Measurements from ENCODE around the gene GABRR3. TPM values are rescaled to one million over a fixed set of nuclear protein-coding genes. Genes with fewer than 3 reads are reported as not detected.

The GABRR3 gene
- polyA plus RNA-seq, 2 donors, result not detected

GRCh38 chr3:97979610-97980009 is 55.5 kb downstream of the GABRR3 start:
- no peaks in the 10 kb centered on the region for H3K4me1 ChIP-seq (ENCODE audit: control insufficient read depth in 2 of 2, insufficient read depth in 2 of 2, low read length in 1 of 2)
- H3K9me3 ChIP-seq (ENCODE audit: control insufficient read depth in 2 of 2, insufficient read depth in 1 of 2, low read depth in 1 of 2, low read length in 1 of 2), result no peaks in the 10 kb centered on the region
- no peak overlapping the region for H3K27ac ChIP-seq (ENCODE audit: low read depth in 2 of 2, low read length in 1 of 2)
- no peaks in the 10 kb centered on the region for H3K36me3 ChIP-seq (ENCODE audit: control insufficient read depth in 2 of 2, insufficient read depth in 2 of 2, low read length in 1 of 2)
- WGBS, 2 donors, result 93% methylated on average over 3 of the region's 3 CpGs
- H3K4me3 ChIP-seq (ENCODE audit: low read depth in 1 of 2, low read length in 2 of 2), result no peak overlapping the region
- no peaks in the 10 kb centered on the region for H3K27me3 ChIP-seq (ENCODE audit: control insufficient read depth in 1 of 2, insufficient read depth in 2 of 2, low read length in 2 of 2)

- WGBS, 2 donors, result 80 to 82% methylated on average over 1 of the region's 1 CpG
- no peaks in the 10 kb centered on the region for H3K9me3 ChIP-seq (ENCODE audit: control insufficient read depth in 2 of 2, insufficient read depth in 1 of 2, low read depth in 1 of 2, low read length in 1 of 2)
- H3K27me3 ChIP-seq (ENCODE audit: control insufficient read depth in 1 of 2, insufficient read depth in 2 of 2, low read length in 2 of 2), result no peaks in the 10 kb centered on the region
- H3K27ac ChIP-seq (ENCODE audit: low read depth in 2 of 2, low read length in 1 of 2), result no peak overlapping the region
- H3K36me3 ChIP-seq (ENCODE audit: control insufficient read depth in 2 of 2, insufficient read depth in 2 of 2, low read length in 1 of 2), result no peaks in the 10 kb centered on the region
- H3K4me3 ChIP-seq (ENCODE audit: low read depth in 1 of 2, low read length in 2 of 2), result no peak overlapping the region
- H3K4me1 ChIP-seq (ENCODE audit: control insufficient read depth in 2 of 2, insufficient read depth in 2 of 2, low read length in 1 of 2), result peaks cover 2% of the 10 kb centered on the region in 2 donors
Observed at GRCh38 chr3:97975466-97975865, 59.6 kb downstream of the GABRR3 start.

- Histone ChIP-seq H3K27me3 (ENCODE audit: control insufficient read depth in 1 of 2, insufficient read depth in 2 of 2, low read length in 2 of 2) (no peaks in the 10 kb centered on the region), H3K27ac (ENCODE audit: low read depth in 2 of 2, low read length in 1 of 2) (no peak overlapping the region), H3K9me3 (ENCODE audit: control insufficient read depth in 2 of 2, insufficient read depth in 1 of 2, low read depth in 1 of 2, low read length in 1 of 2) (no peaks in the 10 kb centered on the region), H3K4me3 (ENCODE audit: low read depth in 1 of 2, low read length in 2 of 2) (no peak overlapping the region), H3K4me1 (ENCODE audit: control insufficient read depth in 2 of 2, insufficient read depth in 2 of 2, low read length in 1 of 2) (peaks cover 2% of the 10 kb centered on the region in 2 donors), H3K36me3 (ENCODE audit: control insufficient read depth in 2 of 2, insufficient read depth in 2 of 2, low read length in 1 of 2) (no peaks in the 10 kb centered on the region)
- 68 to 69% methylated on average over 3 of the region's 3 CpGs for WGBS, 2 donors
Observed at GRCh38 chr3:97974996-97975395, 60.1 kb downstream of the GABRR3 start.

GRCh38 chr3:97972976-97973375 is 62.1 kb downstream of the GABRR3 start:
- Histone ChIP-seq H3K4me3 (ENCODE audit: low read depth in 1 of 2, low read length in 2 of 2) (peak overlapping the region in 1 of 2 donors; percentile 87), H3K27me3 (ENCODE audit: control insufficient read depth in 1 of 2, insufficient read depth in 2 of 2, low read length in 2 of 2) (no peaks in the 10 kb centered on the region), H3K4me1 (ENCODE audit: control insufficient read depth in 2 of 2, insufficient read depth in 2 of 2, low read length in 1 of 2) (peaks cover 2% of the 10 kb centered on the region in 2 donors), H3K27ac (ENCODE audit: low read depth in 2 of 2, low read length in 1 of 2) (peak overlapping the region in 1 of 2 donors; percentile 97), H3K9me3 (ENCODE audit: control insufficient read depth in 2 of 2, insufficient read depth in 1 of 2, low read depth in 1 of 2, low read length in 1 of 2) (no peaks in the 10 kb centered on the region), H3K36me3 (ENCODE audit: control insufficient read depth in 2 of 2, insufficient read depth in 2 of 2, low read length in 1 of 2) (no peaks in the 10 kb centered on the region)
- WGBS, 2 donors, result 95 to 97% methylated on average over 9 of the region's 9 CpGs

- Histone ChIP-seq H3K36me3 (ENCODE audit: control insufficient read depth in 2 of 2, insufficient read depth in 2 of 2, low read length in 1 of 2) (peaks cover 3 to 5% of the 10 kb centered on the region in 2 donors), H3K4me3 (ENCODE audit: low read depth in 1 of 2, low read length in 2 of 2) (peak within 1 kb of the TSS; percentile 86 to 87), H3K4me1 (ENCODE audit: control insufficient read depth in 2 of 2, insufficient read depth in 2 of 2, low read length in 1 of 2) (peaks cover 2% of the 10 kb centered on the region in 2 donors), H3K9me3 (ENCODE audit: control insufficient read depth in 2 of 2, insufficient read depth in 1 of 2, low read depth in 1 of 2, low read length in 1 of 2) (no peaks in the 10 kb centered on the region), H3K27ac (ENCODE audit: low read depth in 2 of 2, low read length in 1 of 2) (peak within 1 kb of the TSS; percentile 87 to 97), H3K27me3 (ENCODE audit: control insufficient read depth in 1 of 2, insufficient read depth in 2 of 2, low read length in 2 of 2) (no peaks in the 10 kb centered on the region)
- WGBS, 2 donors, result 1% methylated on average over 65 to 82 of the region's 82 CpGs
Observed at GRCh38 chr3:97971679-97972567, 63.2 kb downstream of the GABRR3 start, which contains the start of gene RIOX2. Gene RIOX2 (minus strand): TSS chr3:97972431. CDS start chr3:97967593, 4,838 bp downstream.

GRCh38 chr3:97970956-97971620 is 64.0 kb downstream of the GABRR3 start:
- Histone ChIP-seq H3K36me3 (ENCODE audit: control insufficient read depth in 2 of 2, insufficient read depth in 2 of 2, low read length in 1 of 2) (peaks cover 3 to 7% of the 10 kb centered on the region in 2 donors), H3K27me3 (ENCODE audit: control insufficient read depth in 1 of 2, insufficient read depth in 2 of 2, low read length in 2 of 2) (no peaks in the 10 kb centered on the region), H3K9me3 (ENCODE audit: control insufficient read depth in 2 of 2, insufficient read depth in 1 of 2, low read depth in 1 of 2, low read length in 1 of 2) (no peaks in the 10 kb centered on the region), H3K4me3 (ENCODE audit: low read depth in 1 of 2, low read length in 2 of 2) (peak overlapping the region; percentile 86 to 87), H3K27ac (ENCODE audit: low read depth in 2 of 2, low read length in 1 of 2) (peak overlapping the region; percentile 87 to 97), H3K4me1 (ENCODE audit: control insufficient read depth in 2 of 2, insufficient read depth in 2 of 2, low read length in 1 of 2) (peaks cover 2% of the 10 kb centered on the region in 2 donors)
- 55 to 59% methylated on average over 9 of the region's 9 CpGs for WGBS, 2 donors

- peaks cover 2% of the 10 kb centered on the region in 2 donors for H3K4me1 ChIP-seq (ENCODE audit: control insufficient read depth in 2 of 2, insufficient read depth in 2 of 2, low read length in 1 of 2)
- H3K9me3 ChIP-seq (ENCODE audit: control insufficient read depth in 2 of 2, insufficient read depth in 1 of 2, low read depth in 1 of 2, low read length in 1 of 2), result no peaks in the 10 kb centered on the region
- H3K36me3 ChIP-seq (ENCODE audit: control insufficient read depth in 2 of 2, insufficient read depth in 2 of 2, low read length in 1 of 2), result peaks cover 3 to 7% of the 10 kb centered on the region in 2 donors
- no peaks in the 10 kb centered on the region for H3K27me3 ChIP-seq (ENCODE audit: control insufficient read depth in 1 of 2, insufficient read depth in 2 of 2, low read length in 2 of 2)
- WGBS, 2 donors, result 84 to 86% methylated on average over 1 of the region's 1 CpG
- H3K4me3 ChIP-seq (ENCODE audit: low read depth in 1 of 2, low read length in 2 of 2), result no peak overlapping the region
- H3K27ac ChIP-seq (ENCODE audit: low read depth in 2 of 2, low read length in 1 of 2), result no peak overlapping the region
Observed at GRCh38 chr3:97970156-97970555, 65.0 kb downstream of the GABRR3 start.

GRCh38 chr3:97969541-97969940 is 65.6 kb downstream of the GABRR3 start:
- Histone ChIP-seq H3K27me3 (ENCODE audit: control insufficient read depth in 1 of 2, insufficient read depth in 2 of 2, low read length in 2 of 2) (no peaks in the 10 kb centered on the region), H3K9me3 (ENCODE audit: control insufficient read depth in 2 of 2, insufficient read depth in 1 of 2, low read depth in 1 of 2, low read length in 1 of 2) (no peaks in the 10 kb centered on the region), H3K4me3 (ENCODE audit: low read depth in 1 of 2, low read length in 2 of 2) (no peak overlapping the region), H3K27ac (ENCODE audit: low read depth in 2 of 2, low read length in 1 of 2) (no peak overlapping the region), H3K36me3 (ENCODE audit: control insufficient read depth in 2 of 2, insufficient read depth in 2 of 2, low read length in 1 of 2) (peaks cover 3 to 7% of the 10 kb centered on the region in 2 donors), H3K4me1 (ENCODE audit: control insufficient read depth in 2 of 2, insufficient read depth in 2 of 2, low read length in 1 of 2) (peaks cover 2% of the 10 kb centered on the region in 2 donors)
- WGBS, 2 donors, result 79 to 80% methylated on average over 5 of the region's 5 CpGs

- peaks cover 2% of the 10 kb centered on the region in 2 donors for H3K4me1 ChIP-seq (ENCODE audit: control insufficient read depth in 2 of 2, insufficient read depth in 2 of 2, low read length in 1 of 2)
- H3K27ac ChIP-seq (ENCODE audit: low read depth in 2 of 2, low read length in 1 of 2), result no peak overlapping the region
- WGBS, 2 donors, result 70 to 90% methylated on average over 1 of the region's 1 CpG
- H3K4me3 ChIP-seq (ENCODE audit: low read depth in 1 of 2, low read length in 2 of 2), result no peak overlapping the region
- no peaks in the 10 kb centered on the region for H3K27me3 ChIP-seq (ENCODE audit: control insufficient read depth in 1 of 2, insufficient read depth in 2 of 2, low read length in 2 of 2)
- peaks cover 3 to 7% of the 10 kb centered on the region in 2 donors for H3K36me3 ChIP-seq (ENCODE audit: control insufficient read depth in 2 of 2, insufficient read depth in 2 of 2, low read length in 1 of 2)
- no peaks in the 10 kb centered on the region for H3K9me3 ChIP-seq (ENCODE audit: control insufficient read depth in 2 of 2, insufficient read depth in 1 of 2, low read depth in 1 of 2, low read length in 1 of 2)
Observed at GRCh38 chr3:97968376-97968775, 66.7 kb downstream of the GABRR3 start.
